BLaER1 treated with 17β-estradiol and CSF1 and Interleukin-3, amounts not matched to agents 10 nM and 100 nM (cell line): ENCODE results near the gene AHNAK.
A peak's percentile ranks its signal among the peaks of the same experiment; 100 is the strongest.
"Not testable (repeated sequence)": the region's sequence is repeated elsewhere in the genome, so short reads cannot be mapped to it uniquely, and the experiment has no call there.

Experiments
- H3K27ac ChIP-seq, 11 experiments: shearing (Covaris generic); formaldehyde crosslinking; 2 replicates each; pipeline ENCODE4 v1.8.1; 2022
- H3K27me3 ChIP-seq, 11 experiments: shearing (Covaris generic); formaldehyde crosslinking; 2 replicates each; pipeline ENCODE4 v1.8.1; 2022
- H3K36me3 ChIP-seq, 11 experiments: shearing (Covaris generic); formaldehyde crosslinking; 2 replicates each; pipeline ENCODE4 v1.8.1; 2022
- H3K4me1 ChIP-seq, 10 experiments: shearing (Covaris generic); formaldehyde crosslinking; 2 replicates each; pipeline ENCODE4 v1.8.1; 2022
- H3K4me2 ChIP-seq, 11 experiments: shearing (Covaris generic); formaldehyde crosslinking; 2 replicates each; pipeline ENCODE4 v1.8.1; 2022
- H3K4me3 ChIP-seq, 10 experiments: shearing (Covaris generic); formaldehyde crosslinking; 2 replicates each; pipeline ENCODE4 v1.8.1; 2022
- H3K9ac ChIP-seq, 11 experiments: shearing (Covaris generic); formaldehyde crosslinking; 2 replicates each; pipeline ENCODE4 v1.8.1; 2022
- H3K9me3 ChIP-seq, 11 experiments: shearing (Covaris generic); formaldehyde crosslinking; replicated peaks in 1 of 11; 2 replicates each; pipeline ENCODE4 v1.8.1; 2022
- H4K20me1 ChIP-seq, 11 experiments: shearing (Covaris generic); formaldehyde crosslinking; 2 replicates each; pipeline ENCODE4 v1.8.1; 2022
- Cebpa-rat ChIP-seq, 11 experiments: shearing (Covaris generic); IDR thresholded peaks; 2 replicates each; pipeline ENCODE4 v1.8.1; 2022

AHNAK gene

DNA sequence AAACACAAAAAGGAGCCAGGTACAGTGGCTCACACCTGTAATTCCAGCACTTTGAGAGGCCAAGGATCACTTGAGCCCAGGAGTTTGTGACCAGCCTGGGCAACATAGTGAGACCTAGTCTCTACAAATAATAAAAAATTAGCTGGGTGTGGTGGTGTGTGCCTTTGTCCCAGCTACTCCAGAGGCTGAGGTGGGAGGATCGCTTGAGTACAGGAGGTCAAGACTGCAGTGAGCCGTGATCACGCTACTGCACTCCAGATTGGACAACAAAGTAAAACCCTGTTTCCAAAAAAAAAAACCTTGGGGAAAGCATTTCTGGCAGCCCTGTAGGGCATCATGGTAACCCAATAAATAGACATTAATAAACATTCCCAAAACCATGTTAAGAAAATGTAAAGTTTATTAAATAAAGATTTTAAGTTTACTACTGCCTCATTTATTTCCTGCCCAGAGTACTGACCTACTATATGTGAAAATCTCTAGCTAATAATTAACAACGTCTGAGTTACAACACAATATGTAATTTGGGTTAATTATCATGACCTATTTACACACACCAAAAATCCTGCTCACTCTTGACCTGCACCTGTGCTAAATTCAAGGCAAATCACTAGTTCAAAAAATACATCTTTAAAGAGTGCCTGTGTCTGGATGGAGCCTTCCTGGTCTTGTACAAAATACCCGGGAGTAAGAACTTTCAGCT, 18.6 kb upstream of the AHNAK start:
- no peak for TF ChIP-seq Cebpa-rat (IDR thresholded peaks at IDR 0.05)
- Histone ChIP-seq H3K4me2 (no peak overlapping the region; a peak in 2 of 22 replicates), H3K4me1 (peaks cover 5 to 75% (median 21%) of the 10 kb centered on the region in 10 experiments; a peak in 17 of 20 replicates), H3K27me3 (no peaks in the 10 kb centered on the region), H3K9ac (peak overlapping the region in 7 of 11 experiments; percentile 2 to 53 (median 26); a peak in 7 of 22 replicates), H4K20me1 (peaks cover 70 to 100% (median 100%) of the 10 kb centered on the region in 11 experiments), H3K36me3 (peaks cover 96 to 100% (median 100%) of the 10 kb centered on the region in 11 experiments), H3K4me3 (no peak overlapping the region), H3K27ac (no peak overlapping the region), H3K9me3 (no peaks in the 10 kb centered on the region)

DNA sequence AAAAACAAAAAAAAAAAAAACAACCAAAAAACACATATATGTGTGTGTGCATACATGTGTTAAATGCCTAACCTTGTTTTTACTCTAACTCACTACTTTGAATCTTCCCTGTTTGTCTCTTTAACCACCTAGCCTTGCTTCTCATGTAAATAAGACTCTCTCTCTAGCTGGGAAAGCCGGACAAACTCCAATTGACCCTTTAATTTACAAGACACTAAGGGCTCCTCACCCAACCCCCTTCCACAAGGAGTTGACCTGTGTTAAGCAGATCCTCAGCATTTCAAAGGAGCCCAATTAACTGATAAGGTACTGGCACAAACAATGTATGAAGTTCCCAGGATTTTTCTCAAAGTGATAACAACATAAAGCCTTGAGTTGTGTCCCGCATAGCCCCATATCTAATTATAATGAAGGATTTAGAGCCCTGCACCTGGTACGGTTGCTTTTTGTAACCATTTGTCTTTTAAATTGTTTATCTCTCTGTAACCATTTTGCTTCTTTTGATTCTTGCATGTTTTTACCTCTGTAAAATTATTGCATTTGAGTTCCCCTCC, 15.1 kb upstream of the AHNAK start:
- not testable (repeated sequence) for H3K4me3 ChIP-seq, H3K27ac ChIP-seq, H3K4me2 ChIP-seq, H3K27me3 ChIP-seq, H3K9me3 ChIP-seq
- H3K9ac ChIP-seq: peak overlapping the region in 4 of 11 experiments; percentile 0 to 45 (median 32); a peak in 2 of 22 replicates
- peaks cover 26 to 76% (median 44%) of the 10 kb centered on the region in 10 experiments for H3K4me1 ChIP-seq
- H3K36me3 ChIP-seq: peaks cover 83 to 100% (median 96%) of the 10 kb centered on the region in 11 experiments
- peaks cover 37 to 100% (median 92%) of the 10 kb centered on the region in 11 experiments for H4K20me1 ChIP-seq

DNA sequence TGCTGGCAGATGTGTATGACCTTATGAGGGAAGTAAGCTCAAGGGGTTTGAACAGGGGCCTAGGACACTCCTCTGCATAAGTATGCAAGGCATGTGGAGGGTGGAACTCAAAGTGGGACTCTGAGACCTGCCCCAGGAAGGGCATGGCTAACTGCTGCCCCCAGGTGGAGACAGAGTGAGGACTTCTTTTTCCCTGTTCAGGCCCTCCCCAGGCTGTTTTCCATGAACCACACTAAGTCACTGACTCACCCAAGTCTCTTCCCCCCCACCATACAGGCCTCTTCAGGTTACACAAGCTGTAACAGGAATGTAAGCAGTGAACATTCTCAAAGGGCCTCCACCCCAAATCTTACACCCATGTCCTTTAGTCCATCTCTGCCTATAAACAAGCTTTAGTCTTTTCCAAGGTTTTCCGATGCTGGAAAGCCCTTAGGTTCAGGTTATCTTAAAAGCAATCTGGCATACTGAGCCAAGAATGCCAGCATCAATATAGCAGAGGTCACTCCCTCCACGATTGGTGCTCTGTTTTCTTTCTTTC, 14.0 kb upstream of the AHNAK start:
- peaks cover 72 to 89% (median 85%) of the 10 kb centered on the region in 11 experiments for H3K36me3 ChIP-seq
- peak overlapping the region in 7 of 11 experiments; percentile 18 to 51 (median 38); a peak in 7 of 22 replicates for H3K9ac ChIP-seq

DNA sequence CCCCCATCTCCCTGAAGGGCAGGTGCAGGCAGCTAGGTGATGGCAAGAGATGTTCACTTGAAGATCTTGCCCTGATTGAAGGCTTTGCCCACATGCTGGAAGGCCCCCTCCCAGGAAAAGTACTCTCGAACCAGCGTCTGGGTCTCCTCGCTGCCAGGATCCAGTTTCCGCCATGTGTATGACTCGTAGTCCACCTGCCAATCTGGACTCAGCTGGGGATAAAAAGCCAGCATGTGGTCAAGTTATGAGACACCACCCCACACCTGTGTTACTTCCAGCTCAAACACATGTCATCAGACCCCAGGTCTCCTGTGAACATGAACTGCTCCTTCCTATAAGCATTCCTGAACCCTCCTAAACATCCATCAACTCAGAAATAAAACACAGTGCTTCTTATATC, 13.0 kb upstream of the AHNAK start:
- Histone ChIP-seq H3K36me3 (peaks cover 62 to 85% (median 75%) of the 10 kb centered on the region in 11 experiments), H3K4me1 (peaks cover 47 to 85% (median 61%) of the 10 kb centered on the region in 10 experiments), H3K27ac (peak overlapping the region in 4 of 11 experiments; percentile 0 to 97 (median 56); a peak in 1 of 22 replicates), H3K9ac (peak overlapping the region in 5 of 11 experiments; percentile 8 to 45 (median 41); a peak in 5 of 22 replicates), H3K4me2 (peak overlapping the region in 5 of 11 experiments; percentile 43 to 92 (median 88); a peak in 7 of 22 replicates), H4K20me1 (peaks cover 17 to 100% (median 73%) of the 10 kb centered on the region in 11 experiments; a peak in 21 of 22 replicates)
- not testable (repeated sequence) for H3K9me3 ChIP-seq, H3K4me3 ChIP-seq, H3K27me3 ChIP-seq

More for the DNA sequence above, 14.0 kb upstream of the AHNAK start:
- Histone ChIP-seq H3K27ac (peak overlapping the region in 1 of 11 experiments; percentile 9; a peak in 2 of 22 replicates), H3K4me2 (peak overlapping the region in 5 of 11 experiments; percentile 26 to 92 (median 43); a peak in 9 of 22 replicates), H4K20me1 (peaks cover 26 to 100% (median 83%) of the 10 kb centered on the region in 11 experiments), H3K27me3 (no peaks in the 10 kb centered on the region), H3K9me3 (no peaks in the 10 kb centered on the region), H3K4me3 (no peak overlapping the region), H3K4me1 (peaks cover 37 to 76% (median 52%) of the 10 kb centered on the region in 10 experiments)
- TF ChIP-seq Cebpa-rat (IDR thresholded peaks at IDR 0.05): no peak

DNA sequence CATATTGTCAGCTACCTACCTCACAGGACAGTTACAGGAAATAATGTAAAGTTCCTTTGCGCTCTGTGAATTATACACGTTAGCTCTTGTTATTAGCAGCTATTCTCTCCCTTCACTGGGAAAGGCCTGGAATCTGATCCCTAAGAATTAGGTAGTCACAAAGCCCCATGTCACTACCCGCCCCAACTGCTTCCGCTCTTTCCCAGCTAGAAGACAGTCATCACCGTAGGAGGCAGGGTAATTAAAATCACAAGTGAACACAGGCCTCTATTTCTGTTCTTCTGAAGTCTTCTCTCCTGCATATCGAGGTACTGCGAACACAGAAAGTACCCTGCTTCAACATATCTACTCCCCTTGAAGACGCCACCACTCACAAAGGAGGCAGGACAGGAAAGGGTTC, 12.6 kb upstream of the AHNAK start:
- no peak for TF ChIP-seq Cebpa-rat (IDR thresholded peaks at IDR 0.05)
- H3K27me3 ChIP-seq: no peaks in the 10 kb centered on the region
- peaks cover 59 to 85% (median 71%) of the 10 kb centered on the region in 11 experiments for H3K36me3 ChIP-seq
- H3K9ac ChIP-seq: peak overlapping the region in 6 of 11 experiments; percentile 8 to 67 (median 42); a peak in 9 of 22 replicates
- peaks cover 17 to 100% (median 69%) of the 10 kb centered on the region in 11 experiments; a peak in 21 of 22 replicates for H4K20me1 ChIP-seq
- no peaks in the 10 kb centered on the region for H3K9me3 ChIP-seq
- peak overlapping the region in 5 of 11 experiments; percentile 0 to 97 (median 88); a peak in 4 of 22 replicates for H3K27ac ChIP-seq
- peak overlapping the region in 8 of 11 experiments; percentile 84 to 96 (median 90); a peak in 15 of 22 replicates for H3K4me2 ChIP-seq
- H3K4me1 ChIP-seq: peaks cover 51 to 89% (median 65%) of the 10 kb centered on the region in 10 experiments
- no peak overlapping the region for H3K4me3 ChIP-seq

DNA sequence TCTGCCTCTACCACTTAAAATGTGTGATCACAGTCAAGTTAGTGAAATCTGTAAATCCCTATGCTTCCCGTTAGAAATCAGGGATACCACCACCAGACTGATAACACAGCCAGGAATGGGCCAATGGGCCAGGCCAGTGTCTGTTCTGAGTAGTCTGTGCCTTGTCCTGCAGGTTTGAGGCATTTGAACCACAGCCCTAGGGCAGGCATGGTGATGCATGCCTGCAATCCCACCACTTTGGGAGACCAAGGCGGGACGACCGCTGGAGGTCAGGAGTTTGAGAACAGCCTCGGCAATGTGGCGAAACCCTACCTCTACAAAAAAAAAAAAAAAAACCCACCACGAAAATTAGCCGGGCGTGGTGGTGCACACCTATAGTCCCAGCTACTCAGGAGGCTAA, 12.1 kb upstream of the AHNAK start:
- Histone ChIP-seq H3K4me1 (peaks cover 57 to 90% (median 71%) of the 10 kb centered on the region in 10 experiments), H3K27ac (peak overlapping the region in 8 of 11 experiments; percentile 8 to 97 (median 90); a peak in 11 of 22 replicates), H3K4me2 (peak overlapping the region; percentile 84 to 96 (median 90); a peak in 20 of 22 replicates), H4K20me1 (peaks cover 14 to 100% (median 64%) of the 10 kb centered on the region in 11 experiments; a peak in 21 of 22 replicates), H3K36me3 (peaks cover 53 to 82% (median 65%) of the 10 kb centered on the region in 11 experiments), H3K4me3 (peak overlapping the region in 1 of 10 experiments; percentile 29; a peak in 1 of 20 replicates), H3K27me3 (no peaks in the 10 kb centered on the region), H3K9me3 (no peaks in the 10 kb centered on the region), H3K9ac (peak overlapping the region in 7 of 11 experiments; percentile 41 to 83 (median 77); a peak in 9 of 22 replicates)
- TF ChIP-seq Cebpa-rat (IDR thresholded peaks at IDR 0.05): no peak

DNA sequence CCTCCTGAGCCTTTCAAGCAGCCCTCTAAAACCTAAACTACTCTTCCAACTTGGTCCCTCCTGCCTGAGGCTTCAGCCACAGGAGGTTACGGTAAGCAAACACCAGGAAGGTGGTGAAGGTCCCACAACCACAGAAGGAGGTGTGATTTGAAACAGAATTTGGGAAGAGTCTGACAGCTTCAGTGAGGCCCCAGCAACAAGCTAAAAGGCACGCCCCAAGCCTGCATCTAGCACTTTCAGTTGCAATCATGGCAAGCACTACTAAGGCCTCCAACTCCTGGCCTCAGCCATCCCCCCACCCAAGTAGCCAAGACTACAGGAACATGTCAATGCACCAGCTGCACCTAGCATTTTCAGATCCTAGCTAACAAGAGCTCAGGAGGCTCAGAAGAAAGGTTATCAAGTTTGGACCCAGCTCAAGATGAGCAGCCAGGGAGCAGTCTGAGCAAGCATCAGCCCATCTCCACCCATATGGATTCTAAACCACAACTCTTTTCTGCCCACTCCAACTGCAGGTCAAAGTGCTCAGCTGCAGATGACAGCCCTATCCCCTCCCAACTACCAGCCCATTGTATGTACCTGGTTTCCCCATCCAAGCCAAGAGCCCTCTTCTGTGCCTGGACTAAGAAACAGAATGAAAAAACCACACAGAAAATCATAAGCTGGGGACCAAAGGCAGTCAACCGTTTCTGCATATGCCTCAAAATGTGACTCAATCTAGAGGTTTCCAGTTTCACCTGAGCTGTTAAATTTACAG, 10.4 kb upstream of the AHNAK start:
- peak overlapping the region; percentile 84 to 96 (median 90) for H3K4me2 ChIP-seq
- H3K9me3 ChIP-seq: no peaks in the 10 kb centered on the region
- TF ChIP-seq Cebpa-rat (IDR thresholded peaks at IDR 0.05): no peak
- H3K9ac ChIP-seq: peak overlapping the region; percentile 72 to 86 (median 78); a peak in 21 of 22 replicates
- peak overlapping the region in 6 of 10 experiments; percentile 9 to 63 (median 37); a peak in 9 of 20 replicates for H3K4me3 ChIP-seq
- H3K4me1 ChIP-seq: peaks cover 73 to 96% (median 87%) of the 10 kb centered on the region in 10 experiments
- H4K20me1 ChIP-seq: peaks cover 6 to 88% (median 47%) of the 10 kb centered on the region in 11 experiments; a peak in 21 of 22 replicates
- no peaks in the 10 kb centered on the region for H3K27me3 ChIP-seq
- H3K36me3 ChIP-seq: peaks cover 37 to 66% (median 49%) of the 10 kb centered on the region in 11 experiments
- H3K27ac ChIP-seq: peak overlapping the region; percentile 80 to 98 (median 91); a peak in 21 of 22 replicates
